H9 (cell line): ENCODE data around the gene ADCY1. TPM values are rescaled to one million over a fixed set of nuclear protein-coding genes. Genes with fewer than 3 reads are reported as not detected.

ENCODE experiments used
- DNase-seq: peaks from one replicate; pipeline ENCODE4 v3.0.0-alpha.2; 2017
- H2AFZ ChIP-seq: one replicate; pipeline ENCODE4 v1.6.1; 2013; ENCODE audit warnings: mild to moderate bottlenecking, low read length, control low read depth, moderate library complexity
- H2AK5ac ChIP-seq: 2 replicates; pipeline ENCODE4 v1.6.1; 2013; ENCODE audit warnings: low read length, control low read depth, mixed read lengths; ENCODE audit not compliant: insufficient read length
- H2BK120ac ChIP-seq: one replicate; pipeline ENCODE4 v1.6.1; 2013; ENCODE audit warnings: low read depth, mild to moderate bottlenecking, low read length, control low read depth, inconsistent platforms; ENCODE audit not compliant: poor library complexity, severe bottlenecking
- H2BK12ac ChIP-seq: 2 replicates; pipeline ENCODE4 v1.6.1; 2013; ENCODE audit warnings: low read length, control low read depth, mixed read lengths, low read depth; ENCODE audit not compliant: insufficient read length
- H2BK15ac ChIP-seq: 2 replicates; pipeline ENCODE4 v1.6.1; 2013; ENCODE audit warnings: low read depth, low read length, control low read depth
- H2BK20ac ChIP-seq: one replicate; pipeline ENCODE4 v1.6.1; 2013; ENCODE audit warnings: low read depth, mild to moderate bottlenecking, low read length, control low read depth, inconsistent platforms; ENCODE audit not compliant: poor library complexity, severe bottlenecking
- H2BK5ac ChIP-seq: 2 replicates; pipeline ENCODE4 v1.6.1; 2013; ENCODE audit warnings: low read length, control low read depth, mixed read lengths; ENCODE audit not compliant: insufficient read length
- H3K14ac ChIP-seq: 2 replicates; pipeline ENCODE4 v1.6.1; 2013; ENCODE audit warnings: low read length, control low read depth; ENCODE audit not compliant: insufficient read depth
- H3K18ac ChIP-seq: 2 replicates; pipeline ENCODE4 v1.6.1; 2013; ENCODE audit warnings: low read depth, mild to moderate bottlenecking, mixed read lengths, low read length, control low read depth; ENCODE audit not compliant: insufficient read length
- H3K23ac ChIP-seq: 2 replicates; pipeline ENCODE4 v1.6.1; 2013; ENCODE audit warnings: low read length, control low read depth, mixed read lengths, low read depth; ENCODE audit not compliant: insufficient read length
- H3K23me2 ChIP-seq: 2 replicates; pipeline ENCODE4 v1.6.1; 2013; ENCODE audit warnings: low read depth, mild to moderate bottlenecking, mixed read lengths, low read length, control low read depth; ENCODE audit not compliant: insufficient read length, poor library complexity, severe bottlenecking
- H3K27ac ChIP-seq: 2 replicates; pipeline ENCODE4 v1.5.1; 2013; ENCODE audit warnings: low read length, control low read depth, mixed read lengths, low read depth; ENCODE audit not compliant: insufficient read length
- H3K27me3 ChIP-seq: 2 replicates; pipeline ENCODE4 v1.6.1; 2013; ENCODE audit warnings: low read length, control low read depth, inconsistent platforms; ENCODE audit not compliant: insufficient read depth
- H3K4ac ChIP-seq: 2 replicates; pipeline ENCODE4 v1.6.1; 2013; ENCODE audit warnings: low read depth, mild to moderate bottlenecking, control low read depth, inconsistent platforms, low read length, moderate library complexity
- H3K4me1 ChIP-seq: 2 replicates; pipeline ENCODE4 v1.6.1; 2013; ENCODE audit warnings: low read length, control low read depth, inconsistent platforms; ENCODE audit not compliant: insufficient read depth
- H3K4me2 ChIP-seq: 2 replicates; pipeline ENCODE4 v1.6.1; 2013; ENCODE audit warnings: low read length, control low read depth, mixed read lengths; ENCODE audit not compliant: insufficient read length, insufficient read depth
- H3K56ac ChIP-seq: 2 replicates; pipeline ENCODE4 v1.6.1; 2013; ENCODE audit warnings: low read depth, mild to moderate bottlenecking, mixed read lengths, low read length, control low read depth; ENCODE audit not compliant: insufficient read length
- H3K79me1 ChIP-seq: 2 replicates; pipeline ENCODE4 v1.6.1; 2013; ENCODE audit warnings: low read depth, mild to moderate bottlenecking, moderate library complexity, low read length, control low read depth, inconsistent platforms; ENCODE audit not compliant: insufficient read depth, poor library complexity, severe bottlenecking
- H3K79me2 ChIP-seq: 2 replicates; pipeline ENCODE4 v1.6.1; 2013; ENCODE audit warnings: low read length, control low read depth, inconsistent platforms; ENCODE audit not compliant: insufficient read depth
- H3K9ac ChIP-seq: 2 replicates; pipeline ENCODE4 v1.6.1; 2013; ENCODE audit warnings: low read length, control low read depth, mixed read lengths; ENCODE audit not compliant: insufficient read length; ENCODE audit errors: extremely low read depth
- H3K9me3 ChIP-seq: one replicate; pipeline ENCODE4 v1.6.1; 2013; ENCODE audit warnings: low read depth, low read length, inconsistent platforms; ENCODE audit not compliant: control insufficient read depth
- H3T11ph ChIP-seq: one replicate; pipeline ENCODE4 v1.6.1; 2013; ENCODE audit warnings: mild to moderate bottlenecking, low read length, control low read depth, inconsistent platforms
- H4K20me1 ChIP-seq: one replicate; pipeline ENCODE4 v1.6.1; 2013; ENCODE audit not compliant: control insufficient read depth, insufficient read length, insufficient read depth
- H4K5ac ChIP-seq: 2 replicates; pipeline ENCODE4 v1.6.1; 2013; ENCODE audit warnings: low read depth, mild to moderate bottlenecking, mixed read lengths, low read length, control low read depth; ENCODE audit not compliant: insufficient read length
- H4K8ac ChIP-seq: replicated peaks from 2 replicates; pipeline ENCODE4 v1.6.1; 2013; ENCODE audit warnings: low read length, control low read depth, mixed read lengths, low read depth; ENCODE audit not compliant: insufficient read length
- H4K91ac ChIP-seq: 2 replicates; pipeline ENCODE4 v1.6.1; 2013; ENCODE audit warnings: low read depth, mild to moderate bottlenecking, moderate library complexity, mixed read lengths, low read length, control low read depth; ENCODE audit not compliant: insufficient read length
- H3K27ac Mint-ChIP-seq, 3 experiments: 2 replicates in 2 of 3; 3 replicates in 1 of 3; pipeline ENCODE4 v1.8.0; 2020 to 2021; ENCODE audit warnings: mixed read lengths in 3 of 3, mild to moderate bottlenecking in 1 of 3, moderate library complexity in 1 of 3
- H3K27me3 Mint-ChIP-seq: 2 replicates; pipeline ENCODE4 v1.8.0; 2021; ENCODE audit warnings: low read depth, mild to moderate bottlenecking, moderate library complexity, mixed read lengths
- H3K36me3 Mint-ChIP-seq, 3 experiments: 2 replicates in 2 of 3; 3 replicates in 1 of 3; pipeline ENCODE4 v1.8.0; 2020 to 2021; ENCODE audit warnings: low read depth in 3 of 3, mixed read lengths in 3 of 3; ENCODE audit not compliant: insufficient read depth in 1 of 3
- H3K4me1 Mint-ChIP-seq, 2 experiments: 2 replicates each; pipeline ENCODE4 v1.8.0; 2020; ENCODE audit warnings: mixed read lengths in 2 of 2
- H3K4me3 Mint-ChIP-seq, 2 experiments: 2 replicates in 1 of 2; 3 replicates in 1 of 2; pipeline ENCODE4 v1.8.0; 2020 to 2021; ENCODE audit warnings: mild to moderate bottlenecking in 2 of 2, mixed read lengths in 2 of 2, moderate library complexity in 1 of 2
- H3K9me3 Mint-ChIP-seq, 2 experiments: 2 replicates in 1 of 2; 3 replicates in 1 of 2; pipeline ENCODE4 v1.8.0; 2020; ENCODE audit warnings: mild to moderate bottlenecking in 2 of 2, mixed read lengths in 2 of 2, moderate library complexity in 1 of 2
- CTCF ChIP-seq: fragments of 200-600 bp; sonication (generic); conservative IDR thresholded peaks from 3 replicates; pipeline ENCODE4 v1.8.0; 2021; ENCODE audit warnings: antibody characterized with exemption, mild to moderate bottlenecking
- WGBS: extraction: QIAGEN DNeasy Blood & Tissue Kit; methylation state at CpG from one replicate; pipeline ENCODE4 v1.1.7; 2013; ENCODE audit warnings: missing lambda C conversion rate, low lambda C conversion rate, mixed read lengths; ENCODE audit not compliant: insufficient read length; ENCODE audit errors: extremely low coverage; 5-methylcytosine and 5-hydroxymethylcytosine counted together
- total RNA-seq: library from RNA; stranded (reverse); gene quantifications from 2 replicates; pipeline ENCODE4 v1.2.1, GENCODE V29; 2021

The ADCY1 gene
- total RNA-seq, 1 experiment from 2014 or later = 21.6 TPM

GRCh38 chr7:45583296-45583695, 9.1 kb downstream of the ADCY1 start:
- Histone ChIP-seq H3K4me1 (peaks cover 15% of the 10 kb centered on the region; the same call in 1 of the 2 replicates), H2BK20ac (no peak overlapping the region), H3K18ac (no peak overlapping the region), H2BK5ac (no peak overlapping the region), H2BK15ac (no peak overlapping the region), H3K4me2 (no peak overlapping the region), H3K14ac (no peak overlapping the region), H3K9me3 (no peaks in the 10 kb centered on the region), H2BK120ac (no peak overlapping the region), H4K20me1 (no peaks in the 10 kb centered on the region), H3K9ac (no peak overlapping the region), H4K91ac (no peak overlapping the region), H4K8ac (no peak overlapping the region), H3K79me2 (no peaks in the 10 kb centered on the region), H3K79me1 (no peaks in the 10 kb centered on the region), H3K23me2 (no peaks in the 10 kb centered on the region), H2BK12ac (no peak overlapping the region), H3K23ac (no peak overlapping the region), H3K27ac (no peak overlapping the region), H4K5ac (no peak overlapping the region), H2AK5ac (no peak overlapping the region), H2AFZ (no peak overlapping the region), H3K27me3 (no peaks in the 10 kb centered on the region), H3K4ac (no peak overlapping the region), H3T11ph (no peak overlapping the region), H3K56ac (no peak overlapping the region)
- no peak for DNase-seq
- TF ChIP-seq CTCF = no peak
- Mint-ChIP-seq H3K27ac (peak overlapping the region in 2 of 3 experiments; percentile 33 to 63; a peak in 2 of 7 replicates), H3K9me3 (no peaks in the 10 kb centered on the region), H3K36me3 (peaks cover 0 to 2% (median 0%) of the 10 kb centered on the region in 3 experiments; a peak in 1 of 7 replicates), H3K27me3 (no peaks in the 10 kb centered on the region), H3K4me3 (no peak overlapping the region; a peak in 1 of 5 replicates), H3K4me1 (peaks cover 33 to 42% of the 10 kb centered on the region in 2 experiments)
- WGBS = no CpG with 5 or more reads among the region's 2 CpGs
